Measurements from ENCODE around the gene PNMA1.

PNMA1 gene

DNA sequence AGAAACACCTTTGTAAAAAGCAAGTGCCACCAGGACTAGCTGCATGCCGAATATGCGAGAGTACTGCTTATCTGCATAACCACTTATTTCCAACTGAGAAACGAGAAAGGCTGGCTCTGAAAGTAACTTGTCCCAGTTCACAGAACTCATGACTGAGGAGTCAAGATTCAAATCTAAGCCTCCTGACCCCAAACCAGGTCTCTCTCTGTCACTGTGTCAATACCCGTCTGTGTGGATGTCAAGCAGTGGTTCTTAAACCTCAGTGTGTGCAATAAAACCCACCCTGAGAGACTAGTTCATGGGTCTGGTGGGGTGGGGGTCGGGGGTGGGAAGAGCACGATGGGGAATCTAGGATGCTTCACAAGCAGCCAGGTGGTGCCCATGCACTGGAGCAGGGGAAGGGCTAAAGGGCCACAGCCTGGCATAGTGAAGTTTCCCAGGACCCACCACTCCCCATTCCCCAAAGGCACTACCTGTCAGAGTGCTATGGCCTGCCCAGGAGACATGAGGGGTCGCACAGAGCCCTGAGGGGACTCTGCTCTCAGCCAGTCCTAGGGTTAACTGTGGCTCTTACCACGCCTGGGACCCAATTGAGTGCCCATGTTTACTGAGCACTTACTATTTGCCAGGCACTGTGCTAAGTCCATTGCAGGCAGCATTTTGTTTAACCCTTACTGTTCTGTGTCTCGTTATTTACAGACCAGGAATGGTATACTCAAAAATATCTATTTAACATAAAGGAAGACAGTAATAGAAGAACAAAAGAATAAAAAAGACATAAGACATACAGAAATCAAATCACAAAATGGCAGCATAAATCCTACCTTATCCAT lies 33.4 kb upstream of the PNMA1 start:
- no peak overlapping the region for H3K4me2 ChIP-seq (ENCODE audit: low read length)
- no peak overlapping the region for H3K4me3 ChIP-seq (ENCODE audit: low read length)
- no peak overlapping the region for H3K9ac ChIP-seq (ENCODE audit: low read depth, low read length)
- no peaks in the 10 kb centered on the region for H3K27me3 ChIP-seq (ENCODE audit: control insufficient read depth, insufficient read depth, low read length)
- H3K36me3 ChIP-seq (ENCODE audit: insufficient read depth, low read length) = peaks cover 4% of the 10 kb centered on the region
- peaks cover 76% of the 10 kb centered on the region for H3K4me1 ChIP-seq (ENCODE audit: control insufficient read depth, insufficient read depth, low read length)
- H3K9me3 ChIP-seq (replicated peaks; ENCODE audit: low read length) = no peaks in the 10 kb centered on the region

DNA sequence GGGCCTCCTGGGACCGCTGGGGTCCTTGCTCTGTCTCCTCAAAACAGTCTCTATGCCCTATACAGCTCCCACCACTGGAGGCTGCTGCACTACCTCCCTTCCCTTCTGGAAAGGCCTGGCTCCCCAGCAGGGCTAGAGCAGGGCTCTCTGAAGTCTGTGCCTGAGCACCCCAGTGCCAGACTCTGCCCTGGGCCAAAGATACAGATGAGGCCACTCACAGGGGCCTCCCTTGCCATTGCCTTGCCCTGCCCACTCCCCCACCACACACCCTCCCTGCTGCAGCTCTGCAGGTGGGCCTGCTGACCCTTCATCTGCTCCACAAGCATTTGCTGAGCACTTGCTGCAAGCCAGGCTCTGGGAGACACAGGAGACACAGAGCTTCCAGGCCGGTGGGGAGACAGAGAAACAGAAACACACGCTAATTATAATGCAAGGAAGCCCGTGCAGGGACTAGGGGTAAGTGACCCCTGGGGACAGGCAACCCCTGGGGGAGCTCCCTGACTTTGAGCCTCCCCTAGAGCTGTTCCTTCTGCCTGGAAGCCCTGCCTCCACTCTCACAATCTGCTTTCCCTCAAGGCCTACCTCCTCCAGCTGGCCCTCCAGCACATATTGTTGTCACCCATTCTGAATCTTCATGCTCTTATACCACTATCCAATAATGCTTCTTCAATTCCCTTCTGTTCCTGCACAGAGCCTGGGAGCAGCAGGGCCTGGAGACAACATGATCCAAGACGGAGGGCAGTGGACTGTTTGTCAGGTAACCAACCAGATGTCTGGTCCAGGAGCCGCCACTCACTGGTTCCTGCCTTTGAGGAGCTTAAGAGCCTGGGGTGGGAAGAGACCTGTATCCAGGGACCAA lies 32.6 kb upstream of the PNMA1 start:
- H3K4me3 ChIP-seq (ENCODE audit: low read length) = no peak overlapping the region
- no peak overlapping the region for H3K9ac ChIP-seq (ENCODE audit: low read depth, low read length)
- H3K4me1 ChIP-seq (ENCODE audit: control insufficient read depth, insufficient read depth, low read length) = peaks cover 76% of the 10 kb centered on the region
- H3K27me3 ChIP-seq (ENCODE audit: control insufficient read depth, insufficient read depth, low read length) = no peaks in the 10 kb centered on the region
- H3K9me3 ChIP-seq (replicated peaks; ENCODE audit: low read length) = no peaks in the 10 kb centered on the region
- peaks cover 4% of the 10 kb centered on the region for H3K36me3 ChIP-seq (ENCODE audit: insufficient read depth, low read length)
- no peak overlapping the region for H3K4me2 ChIP-seq (ENCODE audit: low read length)

DNA sequence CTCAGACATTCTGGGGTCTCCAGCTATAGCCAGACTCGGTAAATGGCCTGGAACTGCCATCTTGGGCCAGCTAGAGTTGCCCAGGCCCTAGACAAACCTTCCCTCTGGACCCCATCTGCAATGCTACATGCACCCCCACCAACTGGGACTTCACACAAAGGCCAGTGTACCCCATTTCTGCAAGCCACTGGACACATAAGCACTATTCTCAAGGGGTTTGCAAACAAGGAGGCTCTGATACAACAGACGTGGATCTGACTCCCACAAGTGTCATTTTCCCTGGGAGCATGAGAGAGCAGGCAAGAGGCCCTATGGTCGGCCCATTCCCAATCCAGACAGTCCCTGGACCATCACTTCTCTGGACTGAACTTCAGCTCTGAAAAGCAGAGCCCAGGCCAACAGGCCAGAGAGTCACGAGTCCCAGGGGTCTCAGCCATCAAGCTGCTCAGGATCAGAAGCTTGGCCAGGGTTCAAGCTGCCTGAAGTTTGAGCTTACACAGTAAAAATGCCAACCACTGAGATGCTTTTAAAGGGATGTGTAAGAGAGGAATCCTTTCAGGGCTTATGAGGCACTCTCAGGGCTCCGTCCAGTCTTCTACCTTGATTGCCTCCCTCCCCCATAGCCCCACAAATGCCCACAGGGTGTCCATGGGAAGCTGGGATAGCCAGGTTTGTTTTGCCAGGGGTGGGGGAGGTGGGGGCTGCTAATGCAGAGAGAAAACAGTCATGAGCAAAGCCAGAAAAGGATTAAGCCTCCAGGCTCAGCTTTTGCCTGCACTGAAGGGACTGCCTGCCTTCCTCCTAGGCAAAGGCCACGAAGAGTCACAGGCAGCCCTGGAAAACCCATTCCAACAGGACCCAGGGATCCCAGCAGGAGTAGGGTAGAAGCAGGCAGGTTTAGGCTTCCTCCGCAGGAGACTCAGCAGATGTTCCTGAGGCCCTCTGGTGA lies 31.7 kb upstream of the PNMA1 start:
- no peak overlapping the region for H3K4me3 ChIP-seq (ENCODE audit: low read length)
- H3K27me3 ChIP-seq (ENCODE audit: control insufficient read depth, insufficient read depth, low read length) = no peaks in the 10 kb centered on the region
- peaks cover 78% of the 10 kb centered on the region for H3K4me1 ChIP-seq (ENCODE audit: control insufficient read depth, insufficient read depth, low read length)
- H3K9ac ChIP-seq (ENCODE audit: low read depth, low read length) = no peak overlapping the region
- no peaks in the 10 kb centered on the region for H3K9me3 ChIP-seq (replicated peaks; ENCODE audit: low read length)
- H3K4me2 ChIP-seq (ENCODE audit: low read length) = no peak overlapping the region
- peaks cover 4% of the 10 kb centered on the region for H3K36me3 ChIP-seq (ENCODE audit: insufficient read depth, low read length)

DNA sequence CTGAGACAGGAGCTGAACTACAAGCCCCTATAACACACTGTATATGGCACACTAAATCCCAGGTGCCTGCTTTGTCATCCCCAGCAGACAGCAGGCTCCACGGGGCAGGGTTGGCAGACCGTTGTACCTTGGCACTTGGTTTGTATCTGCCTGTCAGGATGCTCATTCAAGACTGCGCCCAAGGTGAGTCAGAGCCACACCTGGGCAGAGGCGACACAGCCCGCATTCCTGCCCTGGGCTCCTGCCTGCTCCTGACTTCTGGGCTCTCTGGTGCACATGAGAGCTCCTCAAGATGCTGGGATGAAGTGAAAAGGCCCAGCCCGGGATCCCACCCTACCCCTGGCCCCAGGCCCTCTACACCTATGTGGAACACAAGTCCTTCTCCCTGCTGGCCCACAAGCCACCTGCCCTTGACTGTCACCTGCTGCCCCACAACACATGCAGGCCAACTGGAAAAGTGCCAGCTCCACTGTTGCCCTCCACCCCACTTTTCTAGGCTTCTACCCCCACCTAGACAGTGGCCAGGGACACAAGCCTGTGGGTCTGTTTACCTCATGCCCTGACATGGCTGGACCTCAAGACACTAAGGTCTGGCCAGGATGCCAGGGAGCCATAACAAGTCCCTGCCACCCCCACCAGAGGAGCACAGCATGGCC lies 30.8 kb upstream of the PNMA1 start:
- H3K36me3 ChIP-seq (ENCODE audit: insufficient read depth, low read length) = peaks cover 4% of the 10 kb centered on the region
- no peak overlapping the region for H3K9ac ChIP-seq (ENCODE audit: low read depth, low read length)
- no peak overlapping the region for H3K4me2 ChIP-seq (ENCODE audit: low read length)
- H3K27me3 ChIP-seq (ENCODE audit: control insufficient read depth, insufficient read depth, low read length) = no peaks in the 10 kb centered on the region
- H3K4me3 ChIP-seq (ENCODE audit: low read length) = no peak overlapping the region
- peaks cover 78% of the 10 kb centered on the region for H3K4me1 ChIP-seq (ENCODE audit: control insufficient read depth, insufficient read depth, low read length)
- H3K9me3 ChIP-seq (replicated peaks; ENCODE audit: low read length) = no peaks in the 10 kb centered on the region

DNA sequence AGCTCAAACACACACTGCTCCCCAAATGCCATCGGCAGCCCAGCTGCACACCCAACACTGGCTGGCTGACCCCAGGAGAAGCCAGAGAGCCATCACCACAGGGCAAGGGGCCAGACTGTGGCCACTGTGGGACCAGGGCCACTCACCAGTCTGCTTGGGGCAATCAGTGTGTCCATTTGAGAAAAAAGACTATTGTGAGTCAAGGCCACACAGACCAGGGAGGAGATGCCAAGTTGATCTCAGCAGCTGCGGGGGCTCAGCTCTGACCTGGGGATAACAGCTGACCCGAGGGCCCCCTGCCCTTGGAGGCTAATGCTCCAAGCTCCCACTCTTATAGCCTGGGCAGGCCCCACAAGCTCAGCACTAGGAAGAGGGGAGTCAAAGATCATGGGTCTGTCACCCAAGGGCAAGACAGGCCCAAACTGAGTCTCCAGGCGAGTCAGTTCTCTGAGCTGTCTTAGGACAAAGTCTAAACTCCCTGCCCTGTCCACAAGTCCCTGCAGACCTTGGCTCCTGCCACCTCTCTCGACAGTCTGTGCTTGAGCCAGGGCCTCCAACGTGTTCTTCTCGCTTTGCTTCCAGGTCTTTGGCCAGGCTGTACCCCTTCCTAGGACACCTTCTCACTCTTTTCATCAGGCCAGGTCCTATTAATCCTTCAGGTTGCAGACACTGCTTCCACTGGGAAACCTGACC lies 30.1 kb upstream of the PNMA1 start:
- Histone ChIP-seq H3K9me3 (replicated peaks; ENCODE audit: low read length) (no peaks in the 10 kb centered on the region), H3K4me3 (ENCODE audit: low read length) (no peak overlapping the region)

DNA sequence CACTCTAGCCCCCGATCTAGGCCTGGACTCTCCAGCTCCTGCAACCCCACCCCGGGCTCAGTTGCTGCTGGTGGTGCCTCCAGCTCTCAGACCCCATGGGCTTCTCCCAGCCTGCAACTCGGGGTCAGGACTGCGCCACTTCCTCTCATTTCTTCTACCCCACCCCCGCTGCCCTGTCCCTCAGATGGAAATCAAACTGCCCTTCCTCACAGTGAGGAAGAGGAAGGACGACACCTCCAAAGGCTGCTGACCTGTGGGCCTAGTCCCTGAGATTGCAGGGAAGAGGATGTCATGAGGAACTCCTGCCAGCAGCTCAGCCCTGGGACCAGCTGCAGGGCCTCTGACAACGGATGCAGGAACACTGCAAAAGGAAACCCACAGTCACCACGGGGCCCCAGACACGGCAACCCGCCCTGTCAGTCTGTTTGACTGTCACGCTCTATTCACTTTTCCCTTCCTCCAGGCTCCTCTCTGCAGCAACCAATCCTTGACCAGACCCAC lies 29.3 kb upstream of the PNMA1 start:
- no peak overlapping the region for H3K4me3 ChIP-seq (ENCODE audit: low read length)
- no peaks in the 10 kb centered on the region for H3K9me3 ChIP-seq (replicated peaks; ENCODE audit: low read length)
- H3K4me1 ChIP-seq (ENCODE audit: control insufficient read depth, insufficient read depth, low read length) = peaks cover 79% of the 10 kb centered on the region
- H3K9ac ChIP-seq (ENCODE audit: low read depth, low read length) = no peak overlapping the region
- H3K4me2 ChIP-seq (ENCODE audit: low read length) = peak overlapping the region; percentile 29
- no peaks in the 10 kb centered on the region for H3K27me3 ChIP-seq (ENCODE audit: control insufficient read depth, insufficient read depth, low read length)
- peaks cover 18% of the 10 kb centered on the region for H3K36me3 ChIP-seq (ENCODE audit: insufficient read depth, low read length)

More for the DNA sequence above, 30.1 kb upstream of the PNMA1 start:
- Histone ChIP-seq H3K36me3 (ENCODE audit: insufficient read depth, low read length) (peaks cover 10% of the 10 kb centered on the region), H3K4me2 (ENCODE audit: low read length) (peak overlapping the region; percentile 29), H3K9ac (ENCODE audit: low read depth, low read length) (no peak overlapping the region), H3K27me3 (ENCODE audit: control insufficient read depth, insufficient read depth, low read length) (no peaks in the 10 kb centered on the region), H3K4me1 (ENCODE audit: control insufficient read depth, insufficient read depth, low read length) (peaks cover 79% of the 10 kb centered on the region)

DNA sequence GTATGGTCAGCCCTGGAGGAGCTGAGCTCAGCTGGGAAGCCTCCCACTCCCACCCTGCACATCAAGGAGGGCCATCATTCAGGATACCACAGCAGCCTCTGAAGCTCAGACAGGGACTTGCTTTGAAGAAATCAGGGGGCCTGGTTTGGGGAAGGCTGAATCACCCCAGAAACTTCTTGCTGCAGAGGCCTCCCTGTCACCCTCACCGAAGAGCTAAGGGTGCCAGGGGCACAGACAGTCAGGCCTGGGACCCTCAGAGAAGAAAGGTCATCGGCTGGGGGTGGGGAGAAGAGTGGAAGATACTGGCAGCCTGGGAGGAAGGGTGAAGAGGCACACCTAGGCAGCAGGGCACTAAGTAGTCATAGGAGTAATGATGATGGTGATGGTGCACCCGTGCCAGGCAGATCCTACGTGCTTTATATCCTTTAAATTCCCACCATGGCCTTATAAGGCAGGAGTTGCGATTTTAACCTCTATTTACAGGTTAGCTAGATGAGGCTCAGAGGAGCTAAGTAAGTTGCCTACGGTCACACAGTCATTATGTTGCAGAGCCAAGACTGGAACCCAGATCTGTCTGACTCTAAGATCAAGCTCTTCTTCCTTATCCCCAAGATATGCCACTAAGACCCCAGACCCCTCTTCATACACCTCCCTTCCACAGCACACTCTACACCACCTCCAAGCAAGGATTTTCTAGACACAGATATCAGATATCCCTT lies 28.5 kb upstream of the PNMA1 start:
- H3K4me2 ChIP-seq (ENCODE audit: low read length) = peak overlapping the region; percentile 78
- H3K27me3 ChIP-seq (ENCODE audit: control insufficient read depth, insufficient read depth, low read length) = no peaks in the 10 kb centered on the region
- H3K4me3 ChIP-seq (ENCODE audit: low read length) = no peak overlapping the region
- no peaks in the 10 kb centered on the region for H3K9me3 ChIP-seq (replicated peaks; ENCODE audit: low read length)
- H3K4me1 ChIP-seq (ENCODE audit: control insufficient read depth, insufficient read depth, low read length) = peaks cover 79% of the 10 kb centered on the region
- peaks cover 21% of the 10 kb centered on the region for H3K36me3 ChIP-seq (ENCODE audit: insufficient read depth, low read length)
- H3K9ac ChIP-seq (ENCODE audit: low read depth, low read length) = peak overlapping the region; percentile 46

DNA sequence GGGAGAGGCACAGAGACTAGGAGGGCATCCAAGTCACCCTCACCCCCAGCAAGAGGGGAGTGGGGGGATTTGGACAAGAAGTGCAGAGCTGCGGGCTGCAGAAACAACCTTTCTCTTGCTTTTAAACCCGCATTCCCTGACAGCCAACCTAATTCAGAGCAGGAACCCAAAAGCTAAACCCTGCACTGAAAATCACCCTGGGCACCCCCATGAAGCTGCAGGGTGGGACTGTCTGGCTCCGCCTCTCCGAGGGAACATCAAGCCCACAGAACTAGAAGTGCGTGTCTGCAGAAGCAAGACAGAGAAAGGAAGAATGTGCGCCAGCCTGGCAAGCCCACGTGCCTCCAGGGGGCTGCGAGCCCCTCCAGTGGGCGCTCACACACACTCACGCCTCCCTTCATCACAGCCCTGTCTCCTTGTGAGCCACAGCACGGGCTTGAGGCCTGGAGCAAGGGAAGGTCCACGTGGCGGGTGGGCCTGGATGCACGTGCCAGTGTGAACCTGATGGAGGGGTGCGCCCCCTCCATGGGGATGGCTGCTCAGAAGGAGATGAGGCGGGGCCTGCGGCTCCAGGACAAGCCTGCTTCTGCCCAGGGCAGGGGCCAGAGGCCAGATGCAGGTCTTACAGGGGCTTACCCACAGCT lies 27.8 kb upstream of the PNMA1 start:
- Histone ChIP-seq H3K27me3 (ENCODE audit: control insufficient read depth, insufficient read depth, low read length) (no peaks in the 10 kb centered on the region), H3K4me3 (ENCODE audit: low read length) (peak overlapping the region; percentile 37), H3K9me3 (replicated peaks; ENCODE audit: low read length) (no peaks in the 10 kb centered on the region), H3K36me3 (ENCODE audit: insufficient read depth, low read length) (peaks cover 24% of the 10 kb centered on the region), H3K4me2 (ENCODE audit: low read length) (peak overlapping the region; percentile 78), H3K4me1 (ENCODE audit: control insufficient read depth, insufficient read depth, low read length) (peaks cover 76% of the 10 kb centered on the region), H3K9ac (ENCODE audit: low read depth, low read length) (peak overlapping the region; percentile 46)

DNA sequence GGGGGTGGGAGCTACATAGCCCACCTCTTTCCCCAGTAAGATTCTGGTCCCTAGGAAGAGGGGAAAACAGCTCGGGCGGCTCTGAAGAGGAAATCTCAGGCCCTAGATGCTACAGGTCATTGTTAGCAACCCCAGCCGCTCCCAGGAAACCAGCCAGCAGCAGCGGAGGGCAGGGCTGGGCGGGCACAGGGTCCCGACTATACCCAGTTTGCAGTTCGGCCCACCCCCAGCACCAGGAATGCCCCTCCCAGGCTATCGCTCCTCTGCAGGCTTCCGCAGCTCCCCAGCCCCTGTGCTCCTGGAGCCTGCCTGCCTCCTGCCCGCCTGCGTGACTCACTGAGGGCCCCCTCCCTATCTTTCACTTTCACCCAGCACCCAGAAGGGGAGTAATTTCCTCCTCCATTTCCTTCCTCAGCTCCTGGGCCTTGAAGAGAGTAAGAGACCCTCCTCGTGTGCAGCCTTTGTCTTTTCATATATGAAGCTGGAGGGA lies 27.2 kb upstream of the PNMA1 start:
- Histone ChIP-seq H3K9ac (ENCODE audit: low read depth, low read length) (peak overlapping the region; percentile 63), H3K4me1 (ENCODE audit: control insufficient read depth, insufficient read depth, low read length) (peaks cover 70% of the 10 kb centered on the region), H3K4me3 (ENCODE audit: low read length) (peak overlapping the region; percentile 37), H3K9me3 (replicated peaks; ENCODE audit: low read length) (no peaks in the 10 kb centered on the region), H3K27me3 (ENCODE audit: control insufficient read depth, insufficient read depth, low read length) (no peaks in the 10 kb centered on the region), H3K36me3 (ENCODE audit: insufficient read depth, low read length) (peaks cover 26% of the 10 kb centered on the region), H3K4me2 (ENCODE audit: low read length) (peak overlapping the region; percentile 78)

Measured in skeletal muscle satellite cell (primary cell).